ENCODE data around the gene CNDP1.

- TF ChIP-seq CTCF (IDR thresholded peaks at IDR 0.05) (no peak), POLR2A (IDR thresholded peaks at IDR 0.05) (no peak)
These were observed 23.6 kb upstream of the CNDP1 start for GRCh38 chr18:74510770-74511095.

Data from lower leg skin (tissue), 3 donors.